Hypothalamus (tissue), 51 donors: ENCODE data around the gene AIPL1.

Source experiments
- DNase-seq, 51 donors: peaks; one replicate each; lab custom pipeline; 2025; lab: John Stamatoyannopoulos, UW

The AIPL1 gene

GRCh38 chr17:6377906-6378305 lies 57.0 kb downstream of the AIPL1 start:
- no peak for DNase-seq

- DNase-seq: peak in 6 of 51 donors; percentile 3 to 47 (median 12)
Observed at GRCh38 chr17:6376931-6377361, 58.0 kb downstream of the AIPL1 start.

GRCh38 chr17:6374761-6375312 lies 60.1 kb downstream of the AIPL1 start:
- peak in 15 of 51 donors; percentile 5 to 71 (median 30) for DNase-seq

GRCh38 chr17:6374271-6374691 lies 60.6 kb downstream of the AIPL1 start:
- DNase-seq: no peak
